Body of pancreas (tissue), 4 donors: ENCODE data around the gene CENPO.

ENCODE experiments used
- POLR2A ChIP-seq, 3 donors: fragments of 450-650 bp; IDR thresholded peaks; one replicate each; pipeline ENCODE4 v1.6.1; 2016; ENCODE audit warnings: antibody characterized with exemption in 3 of 3, mild to moderate bottlenecking in 2 of 3
- TF ChIP-seq, protein P1 (sequence below), 7 experiments: fragments of 450-650 bp in 4 of 7; fragments of 200-600 bp in 3 of 7; sonication (generic) in 3 of 7; IDR thresholded peaks; one replicate each; pipeline ENCODE4 v1.5.1; 2016 to 2019; ENCODE audit warnings: antibody characterized with exemption in 7 of 7

DNA sequence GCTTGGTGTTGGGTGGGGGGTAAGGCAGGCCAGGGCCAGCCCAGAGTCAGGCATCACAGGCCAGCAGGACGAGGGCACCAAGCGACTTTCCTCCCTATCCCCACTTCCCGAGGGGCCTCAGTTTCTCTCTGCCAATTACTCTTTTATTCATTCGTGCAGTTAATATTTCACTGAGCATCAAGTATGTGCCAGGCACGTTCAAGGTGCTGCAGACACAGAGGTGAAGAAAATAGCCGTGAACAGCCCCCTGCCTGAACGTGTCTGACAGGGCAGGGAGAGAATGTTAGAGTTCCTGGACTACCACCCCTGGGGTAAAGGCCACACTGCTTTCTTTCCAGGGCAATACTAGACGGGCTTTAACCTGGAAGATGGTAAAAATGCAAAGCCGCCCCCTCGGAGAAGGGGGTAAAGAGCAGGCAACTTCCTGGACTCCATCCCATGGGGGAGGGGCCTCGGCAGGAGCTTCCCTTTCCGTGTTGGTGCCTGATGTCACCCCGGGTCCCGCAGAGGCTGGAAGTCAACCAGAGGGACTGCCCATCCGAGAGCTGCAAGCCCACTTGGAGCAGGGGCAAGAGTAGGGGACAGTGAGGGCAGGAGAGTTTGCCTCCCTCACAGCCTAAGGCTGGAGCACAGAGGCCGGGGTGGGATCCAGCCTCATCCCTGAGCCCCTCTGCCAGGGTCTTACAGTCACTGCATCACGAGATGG, 47.1 kb downstream of the CENPO start:
- TF ChIP-seq, protein P1, sequence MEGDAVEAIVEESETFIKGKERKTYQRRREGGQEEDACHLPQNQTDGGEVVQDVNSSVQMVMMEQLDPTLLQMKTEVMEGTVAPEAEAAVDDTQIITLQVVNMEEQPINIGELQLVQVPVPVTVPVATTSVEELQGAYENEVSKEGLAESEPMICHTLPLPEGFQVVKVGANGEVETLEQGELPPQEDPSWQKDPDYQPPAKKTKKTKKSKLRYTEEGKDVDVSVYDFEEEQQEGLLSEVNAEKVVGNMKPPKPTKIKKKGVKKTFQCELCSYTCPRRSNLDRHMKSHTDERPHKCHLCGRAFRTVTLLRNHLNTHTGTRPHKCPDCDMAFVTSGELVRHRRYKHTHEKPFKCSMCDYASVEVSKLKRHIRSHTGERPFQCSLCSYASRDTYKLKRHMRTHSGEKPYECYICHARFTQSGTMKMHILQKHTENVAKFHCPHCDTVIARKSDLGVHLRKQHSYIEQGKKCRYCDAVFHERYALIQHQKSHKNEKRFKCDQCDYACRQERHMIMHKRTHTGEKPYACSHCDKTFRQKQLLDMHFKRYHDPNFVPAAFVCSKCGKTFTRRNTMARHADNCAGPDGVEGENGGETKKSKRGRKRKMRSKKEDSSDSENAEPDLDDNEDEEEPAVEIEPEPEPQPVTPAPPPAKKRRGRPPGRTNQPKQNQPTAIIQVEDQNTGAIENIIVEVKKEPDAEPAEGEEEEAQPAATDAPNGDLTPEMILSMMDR (IDR thresholded peaks at IDR 0.05), result no peak
- no peak for TF ChIP-seq POLR2A (IDR thresholded peaks at IDR 0.05)
